OCI-LY3 (cell line): ENCODE results near the gene PSKH1.

Experiments used
- EZH2phosphoT487 ChIP-seq: fragments of 200-600 bp; shearing (Covaris generic); IDR thresholded peaks from 2 replicates; pipeline ENCODE4 v1.6.1; 2018; ENCODE audit warnings: antibody characterized with exemption, mixed run types, low read depth
- TF ChIP-seq, protein P1 (sequence below): fragments of 200-600, 300-600 bp; sonication (generic); IDR thresholded peaks from 2 replicates; pipeline ENCODE4 v1.5.1; 2014; ENCODE audit warnings: antibody characterized with exemption, low read length, low read depth

GRCh38 chr16:67879462-67879861 is 13.6 kb upstream of the PSKH1 start:
- TF ChIP-seq, protein P1, sequence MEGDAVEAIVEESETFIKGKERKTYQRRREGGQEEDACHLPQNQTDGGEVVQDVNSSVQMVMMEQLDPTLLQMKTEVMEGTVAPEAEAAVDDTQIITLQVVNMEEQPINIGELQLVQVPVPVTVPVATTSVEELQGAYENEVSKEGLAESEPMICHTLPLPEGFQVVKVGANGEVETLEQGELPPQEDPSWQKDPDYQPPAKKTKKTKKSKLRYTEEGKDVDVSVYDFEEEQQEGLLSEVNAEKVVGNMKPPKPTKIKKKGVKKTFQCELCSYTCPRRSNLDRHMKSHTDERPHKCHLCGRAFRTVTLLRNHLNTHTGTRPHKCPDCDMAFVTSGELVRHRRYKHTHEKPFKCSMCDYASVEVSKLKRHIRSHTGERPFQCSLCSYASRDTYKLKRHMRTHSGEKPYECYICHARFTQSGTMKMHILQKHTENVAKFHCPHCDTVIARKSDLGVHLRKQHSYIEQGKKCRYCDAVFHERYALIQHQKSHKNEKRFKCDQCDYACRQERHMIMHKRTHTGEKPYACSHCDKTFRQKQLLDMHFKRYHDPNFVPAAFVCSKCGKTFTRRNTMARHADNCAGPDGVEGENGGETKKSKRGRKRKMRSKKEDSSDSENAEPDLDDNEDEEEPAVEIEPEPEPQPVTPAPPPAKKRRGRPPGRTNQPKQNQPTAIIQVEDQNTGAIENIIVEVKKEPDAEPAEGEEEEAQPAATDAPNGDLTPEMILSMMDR, result no peak
- TF ChIP-seq EZH2phosphoT487, result no peak
